HCT116 (cell line): ENCODE measurements around the gene ITPRIPL1. TPM values are rescaled to one million over a fixed set of nuclear protein-coding genes. Genes with fewer than 3 reads are reported as not detected.
A peak's percentile ranks its signal among the peaks of the same experiment; 100 is the strongest.

ENCODE experiments used
- ATAC-seq: fragments of 200-7000 bp; cut with Tn5 transposase; 2 replicates; pipeline ENCODE4 v1.9.1; 2020; ENCODE audit warnings: mild to moderate bottlenecking, moderate library complexity
- BruUV-seq: library from RNA; stranded (reverse); fragments of 400-500 nt; replicated peaks from 2 replicates; lab custom pipeline; 2021; lab: Mats Ljungman, UMichigan
- CTCF ChIA-PET: fragments of 300-600 bp; sonication (Branson Sonifier 250); formaldehyde crosslinking; loops from one replicate; lab custom pipeline; 2021; ENCODE audit warnings: antibody characterized with exemption; lab: Charles Lee
- POLR2A ChIA-PET: fragments of 300-600, 350-600 bp; sonication (Branson Sonifier 250); formaldehyde crosslinking; loops from one replicate; lab custom pipeline; 2021; ENCODE audit warnings: antibody characterized with exemption; lab: Charles Lee
- RAD21 ChIA-PET, 2 experiments: fragments of 300-600 bp; sonication (Branson Sonifier 250); formaldehyde crosslinking; loops; one replicate each; lab custom pipeline; 2023; ENCODE audit warnings: low total read pairs in 2 of 2; ENCODE audit not compliant: uncharacterized antibody in 2 of 2, unreplicated experiment in 2 of 2, low non-redundant PET in 1 of 2; lab: Charles Lee
- DNase-seq: peaks from one replicate; pipeline ENCODE4 v3.0.0-alpha.2; 2010; ENCODE audit warnings: low read depth, low spot score
- H2AFZ ChIP-seq: fragments of 200-600 bp; shearing (Covaris generic), sonication (generic); 2 replicates; pipeline ENCODE4 v1.6.1; 2017; ENCODE audit warnings: low read depth, mixed run types, mixed read lengths, antibody characterized with exemption, low read length; ENCODE audit not compliant: poor library complexity, severe bottlenecking
- H3K27ac ChIP-seq: 2 replicates; pipeline ENCODE4 v1.5.1; 2012; ENCODE audit warnings: low read depth, low read length
- H3K27me3 ChIP-seq: fragments of 200-600 bp; sonication (generic); 2 replicates; pipeline ENCODE4 v1.6.1; 2016; ENCODE audit warnings: mixed run types, low read length, mixed read lengths; ENCODE audit not compliant: insufficient read depth
- H3K36me3 ChIP-seq, 2 experiments: fragments of 200-500 bp in 1 of 2; fragments of 200-600 bp in 1 of 2; sonication (Bioruptor generic) in 1 of 2; sonication (generic) in 1 of 2; 2 replicates each; pipeline versions ENCODE4 v1.5.1 to v1.6.1; 2014 to 2016; ENCODE audit warnings: low read length in 2 of 2, inconsistent platforms in 1 of 2, mixed read lengths in 1 of 2, mixed run types in 1 of 2; ENCODE audit not compliant: insufficient read depth in 2 of 2, control insufficient read depth in 1 of 2
- H3K4me1 ChIP-seq, 2 experiments: fragments of 200-600 bp in 1 of 2; sonication (generic) in 1 of 2; 2 replicates each; pipeline versions ENCODE4 v1.5.1 to v1.6.1; 2012 to 2017; ENCODE audit warnings: low read length in 2 of 2, inconsistent platforms in 1 of 2, mild to moderate bottlenecking in 1 of 2, mixed read lengths in 1 of 2, mixed run types in 1 of 2, moderate library complexity in 1 of 2; ENCODE audit not compliant: insufficient read depth in 2 of 2, control insufficient read depth in 1 of 2
- H3K4me2 ChIP-seq: fragments of 200-600 bp; sonication (generic); 2 replicates; pipeline ENCODE4 v1.6.1; 2017; ENCODE audit warnings: mixed run types, low read length, mixed read lengths
- H3K4me3 ChIP-seq, 2 experiments: fragments of 200-600 bp in 1 of 2; sonication (generic) in 1 of 2; replicated peaks in 1 of 2; 2 replicates each; pipeline ENCODE4 v1.5.1; 2011 to 2016; ENCODE audit warnings: low read length in 2 of 2, control low read depth in 1 of 2, low read depth in 1 of 2, mild to moderate bottlenecking in 1 of 2, mixed read lengths in 1 of 2, mixed run types in 1 of 2
- H3K79me2 ChIP-seq: fragments of 200-600 bp; sonication (generic); 2 replicates; pipeline ENCODE4 v1.6.1; 2017; ENCODE audit warnings: mild to moderate bottlenecking, mixed run types, low read length, moderate library complexity, mixed read lengths; ENCODE audit not compliant: insufficient read depth
- H3K9ac ChIP-seq: fragments of 200-600 bp; sonication (generic); 2 replicates; pipeline ENCODE4 v1.6.1; 2016; ENCODE audit warnings: low read length, mixed read lengths
- H3K9me2 ChIP-seq: fragments of 200-600 bp; sonication (generic), shearing (Covaris generic); 2 replicates; pipeline ENCODE4 v1.6.1; 2017; ENCODE audit warnings: mixed run types, mild to moderate bottlenecking, moderate library complexity; ENCODE audit not compliant: insufficient read depth
- H3K9me3 ChIP-seq, 2 experiments: fragments of 200-500 bp in 1 of 2; fragments of 200-600 bp in 1 of 2; sonication (Bioruptor generic) in 1 of 2; sonication (generic) in 1 of 2; 2 replicates each; pipeline ENCODE4 v1.6.1; 2014 to 2017; ENCODE audit warnings: low read length in 2 of 2, mixed read lengths in 2 of 2, inconsistent platforms in 1 of 2, low read depth in 1 of 2, mild to moderate bottlenecking in 1 of 2, mixed run types in 1 of 2, moderate library complexity in 1 of 2; ENCODE audit not compliant: control insufficient read depth in 1 of 2, insufficient read depth in 1 of 2
- H4K20me1 ChIP-seq: fragments of 200-600 bp; sonication (generic), shearing (Covaris generic); 2 replicates; pipeline ENCODE4 v1.6.1; 2017; ENCODE audit warnings: mixed run types, mild to moderate bottlenecking, moderate library complexity; ENCODE audit not compliant: insufficient read depth
- CBX3 ChIP-seq: IDR thresholded peaks from 2 replicates; pipeline ENCODE4 v1.6.1; 2012; ENCODE audit warnings: low read depth
- ELF1 ChIP-seq: IDR thresholded peaks from 2 replicates; pipeline ENCODE4 v1.6.1; 2012; ENCODE audit warnings: low read depth, borderline replicate concordance
- EZH2 ChIP-seq: fragments of 200-600 bp; sonication (generic); IDR thresholded peaks from 2 replicates; pipeline ENCODE4 v1.6.1; 2017; ENCODE audit warnings: antibody characterized with exemption, mixed run types
- FOSL1 ChIP-seq: IDR thresholded peaks from 2 replicates; pipeline ENCODE4 v1.6.1; 2012; ENCODE audit warnings: low read depth
- JUND ChIP-seq: IDR thresholded peaks from 2 replicates; pipeline ENCODE4 v1.6.1; 2012
- POLR2A ChIP-seq: IDR thresholded peaks from 2 replicates; pipeline ENCODE4 v1.7.0; 2011; ENCODE audit warnings: borderline replicate concordance; ENCODE audit not compliant: insufficient read depth, insufficient read length; ENCODE audit errors: extremely low read depth
- RAD21 ChIP-seq: IDR thresholded peaks from 2 replicates; pipeline ENCODE4 v1.6.1; 2012; ENCODE audit warnings: low read depth, mild to moderate bottlenecking
- SP1 ChIP-seq: IDR thresholded peaks from 2 replicates; pipeline ENCODE4 v1.6.1; 2012; ENCODE audit warnings: low read depth
- TCF7L2 ChIP-seq: IDR thresholded peaks from 2 replicates; pipeline ENCODE4 v1.7.0; 2011; ENCODE audit warnings: borderline replicate concordance, inconsistent platforms; ENCODE audit not compliant: insufficient read depth, insufficient read length; ENCODE audit errors: extremely low read depth
- ZFX ChIP-seq: fragments of 450-650 bp; IDR thresholded peaks from 2 replicates; pipeline ENCODE4 v1.6.1; 2017
- ZNF274 ChIP-seq: fragments of 200-500 bp; sonication (Bioruptor generic); IDR thresholded peaks from 2 replicates; pipeline ENCODE4 v1.6.1; 2014; ENCODE audit warnings: mild to moderate bottlenecking, low read depth, low read length, inconsistent platforms
- intact Hi-C: fragments of 100-400 bp; cut with micrococcal nuclease; formaldehyde crosslinking; loops from 2 replicates; pipeline ENCODE4 v1.10.0; 2022
- total RNA-seq: library from RNA; stranded (reverse); gene quantifications from one replicate; pipeline ENCODE4 v1.2.1, GENCODE V29; 2021; ENCODE audit not compliant: unreplicated experiment
- TF ChIP-seq, protein P1 (sequence below): IDR thresholded peaks from 2 replicates; pipeline ENCODE4 v1.6.1; 2012; ENCODE audit warnings: low read depth
- TF ChIP-seq, protein P2 (sequence below): IDR thresholded peaks from 2 replicates; pipeline ENCODE4 v1.6.1; 2011; ENCODE audit warnings: mild to moderate bottlenecking, low read length, moderate library complexity; ENCODE audit not compliant: insufficient replicate concordance; ENCODE audit errors: extremely low read depth
- TF ChIP-seq, protein P3 (sequence below), 3 experiments: fragments of 200-600 bp in 1 of 3; sonication (generic) in 1 of 3; IDR thresholded peaks in 2 of 3; conservative IDR thresholded peaks in 1 of 3; 2 replicates each; pipeline ENCODE4 v1.5.1; 2012 to 2017; ENCODE audit warnings: low read depth in 2 of 3, low read length in 2 of 3, antibody characterized with exemption in 1 of 3, borderline replicate concordance in 1 of 3, control low read depth in 1 of 3, mild to moderate bottlenecking in 1 of 3, mixed read lengths in 1 of 3, mixed run types in 1 of 3, moderate library complexity in 1 of 3; ENCODE audit not compliant: insufficient read depth in 1 of 3

Gene ITPRIPL1
- total RNA-seq, 1 experiment from 2014 or later = 12.4 TPM

DNA sequence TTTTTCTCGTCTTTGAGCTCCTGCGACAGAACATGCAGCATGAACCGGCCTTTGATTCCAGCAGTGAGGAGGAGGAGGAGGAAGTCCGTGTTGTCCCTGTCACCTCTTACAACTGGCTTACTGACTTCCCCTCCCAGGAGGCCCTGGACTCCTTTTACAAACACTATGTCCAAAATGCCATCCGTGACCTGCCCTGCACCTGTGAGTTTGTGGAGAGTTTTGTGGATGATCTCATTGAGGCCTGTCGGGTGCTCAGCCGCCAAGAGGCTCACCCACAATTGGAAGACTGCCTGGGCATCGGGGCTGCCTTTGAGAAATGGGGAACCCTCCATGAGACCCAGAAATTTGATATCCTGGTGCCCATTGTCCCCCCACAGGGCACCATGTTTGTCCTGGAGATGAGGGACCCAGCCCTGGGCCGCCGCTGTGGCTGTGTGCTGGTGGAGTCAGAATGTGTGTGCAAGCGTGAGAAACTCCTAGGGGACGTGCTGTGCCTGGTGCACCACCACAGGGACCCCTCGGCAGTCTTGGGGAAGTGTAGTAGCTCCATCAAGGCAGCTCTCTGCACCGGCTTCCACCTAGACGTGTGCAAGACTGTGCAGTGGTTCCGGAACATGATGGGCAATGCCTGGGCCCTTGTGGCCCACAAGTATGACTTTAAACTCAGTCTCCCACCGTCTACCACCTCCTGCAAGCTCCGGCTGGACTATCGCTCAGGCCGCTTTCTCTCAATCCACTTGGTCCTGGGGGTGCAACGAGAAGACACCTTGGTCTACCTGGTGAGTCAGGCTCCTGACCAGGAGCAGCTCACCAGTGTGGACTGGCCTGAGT is 2.1 kb downstream of the ITPRIPL1 start:
- Histone ChIP-seq H3K36me3 (peaks cover 3 to 23% of the 10 kb centered on the region in 2 experiments; a peak in 2 of 4 replicates), H3K27ac (no peak overlapping the region), H3K9me2 (no peaks in the 10 kb centered on the region), H3K4me2 (no peak overlapping the region), H3K27me3 (no peaks in the 10 kb centered on the region), H3K79me2 (peaks cover 23% of the 10 kb centered on the region; the same call in 1 of the 2 replicates), H3K9ac (no peak overlapping the region), H3K4me3 (no peak overlapping the region), H3K4me1 (peaks cover 14 to 34% of the 10 kb centered on the region in 2 experiments), H4K20me1 (no peaks in the 10 kb centered on the region), H2AFZ (no peak overlapping the region), H3K9me3 (no peaks in the 10 kb centered on the region)
- DNase-seq = no peak
- ATAC-seq = no peak
- BruUV-seq = TSS peak; percentile 51
- POLR2A ChIA-PET = no interaction called here
- TF ChIP-seq ZNF274 (no peak), ELF1 (no peak), SP1 (no peak), JUND (no peak), CBX3 (no peak), FOSL1 (no peak), POLR2A (no peak), EZH2 (no peak), TCF7L2 (no peak), RAD21 (no peak), ZFX (no peak)
- TF ChIP-seq, protein P1, sequence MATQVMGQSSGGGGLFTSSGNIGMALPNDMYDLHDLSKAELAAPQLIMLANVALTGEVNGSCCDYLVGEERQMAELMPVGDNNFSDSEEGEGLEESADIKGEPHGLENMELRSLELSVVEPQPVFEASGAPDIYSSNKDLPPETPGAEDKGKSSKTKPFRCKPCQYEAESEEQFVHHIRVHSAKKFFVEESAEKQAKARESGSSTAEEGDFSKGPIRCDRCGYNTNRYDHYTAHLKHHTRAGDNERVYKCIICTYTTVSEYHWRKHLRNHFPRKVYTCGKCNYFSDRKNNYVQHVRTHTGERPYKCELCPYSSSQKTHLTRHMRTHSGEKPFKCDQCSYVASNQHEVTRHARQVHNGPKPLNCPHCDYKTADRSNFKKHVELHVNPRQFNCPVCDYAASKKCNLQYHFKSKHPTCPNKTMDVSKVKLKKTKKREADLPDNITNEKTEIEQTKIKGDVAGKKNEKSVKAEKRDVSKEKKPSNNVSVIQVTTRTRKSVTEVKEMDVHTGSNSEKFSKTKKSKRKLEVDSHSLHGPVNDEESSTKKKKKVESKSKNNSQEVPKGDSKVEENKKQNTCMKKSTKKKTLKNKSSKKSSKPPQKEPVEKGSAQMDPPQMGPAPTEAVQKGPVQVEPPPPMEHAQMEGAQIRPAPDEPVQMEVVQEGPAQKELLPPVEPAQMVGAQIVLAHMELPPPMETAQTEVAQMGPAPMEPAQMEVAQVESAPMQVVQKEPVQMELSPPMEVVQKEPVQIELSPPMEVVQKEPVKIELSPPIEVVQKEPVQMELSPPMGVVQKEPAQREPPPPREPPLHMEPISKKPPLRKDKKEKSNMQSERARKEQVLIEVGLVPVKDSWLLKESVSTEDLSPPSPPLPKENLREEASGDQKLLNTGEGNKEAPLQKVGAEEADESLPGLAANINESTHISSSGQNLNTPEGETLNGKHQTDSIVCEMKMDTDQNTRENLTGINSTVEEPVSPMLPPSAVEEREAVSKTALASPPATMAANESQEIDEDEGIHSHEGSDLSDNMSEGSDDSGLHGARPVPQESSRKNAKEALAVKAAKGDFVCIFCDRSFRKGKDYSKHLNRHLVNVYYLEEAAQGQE = no peak
- TF ChIP-seq, protein P2, sequence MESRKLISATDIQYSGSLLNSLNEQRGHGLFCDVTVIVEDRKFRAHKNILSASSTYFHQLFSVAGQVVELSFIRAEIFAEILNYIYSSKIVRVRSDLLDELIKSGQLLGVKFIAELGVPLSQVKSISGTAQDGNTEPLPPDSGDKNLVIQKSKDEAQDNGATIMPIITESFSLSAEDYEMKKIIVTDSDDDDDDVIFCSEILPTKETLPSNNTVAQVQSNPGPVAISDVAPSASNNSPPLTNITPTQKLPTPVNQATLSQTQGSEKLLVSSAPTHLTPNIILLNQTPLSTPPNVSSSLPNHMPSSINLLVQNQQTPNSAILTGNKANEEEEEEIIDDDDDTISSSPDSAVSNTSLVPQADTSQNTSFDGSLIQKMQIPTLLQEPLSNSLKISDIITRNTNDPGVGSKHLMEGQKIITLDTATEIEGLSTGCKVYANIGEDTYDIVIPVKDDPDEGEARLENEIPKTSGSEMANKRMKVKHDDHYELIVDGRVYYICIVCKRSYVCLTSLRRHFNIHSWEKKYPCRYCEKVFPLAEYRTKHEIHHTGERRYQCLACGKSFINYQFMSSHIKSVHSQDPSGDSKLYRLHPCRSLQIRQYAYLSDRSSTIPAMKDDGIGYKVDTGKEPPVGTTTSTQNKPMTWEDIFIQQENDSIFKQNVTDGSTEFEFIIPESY = no peak
- TF ChIP-seq, protein P3, sequence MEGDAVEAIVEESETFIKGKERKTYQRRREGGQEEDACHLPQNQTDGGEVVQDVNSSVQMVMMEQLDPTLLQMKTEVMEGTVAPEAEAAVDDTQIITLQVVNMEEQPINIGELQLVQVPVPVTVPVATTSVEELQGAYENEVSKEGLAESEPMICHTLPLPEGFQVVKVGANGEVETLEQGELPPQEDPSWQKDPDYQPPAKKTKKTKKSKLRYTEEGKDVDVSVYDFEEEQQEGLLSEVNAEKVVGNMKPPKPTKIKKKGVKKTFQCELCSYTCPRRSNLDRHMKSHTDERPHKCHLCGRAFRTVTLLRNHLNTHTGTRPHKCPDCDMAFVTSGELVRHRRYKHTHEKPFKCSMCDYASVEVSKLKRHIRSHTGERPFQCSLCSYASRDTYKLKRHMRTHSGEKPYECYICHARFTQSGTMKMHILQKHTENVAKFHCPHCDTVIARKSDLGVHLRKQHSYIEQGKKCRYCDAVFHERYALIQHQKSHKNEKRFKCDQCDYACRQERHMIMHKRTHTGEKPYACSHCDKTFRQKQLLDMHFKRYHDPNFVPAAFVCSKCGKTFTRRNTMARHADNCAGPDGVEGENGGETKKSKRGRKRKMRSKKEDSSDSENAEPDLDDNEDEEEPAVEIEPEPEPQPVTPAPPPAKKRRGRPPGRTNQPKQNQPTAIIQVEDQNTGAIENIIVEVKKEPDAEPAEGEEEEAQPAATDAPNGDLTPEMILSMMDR (IDR thresholded peaks at IDR 0.05 in 2 of 3, conservative IDR thresholded peaks at IDR 0.05 in 1 of 3; ENCODE audit: borderline replicate concordance in 1 of 3, insufficient read depth in 1 of 3, low read depth in 2 of 3, low read length in 2 of 3) = no peak
- RAD21 ChIA-PET = no interaction called here
- intact Hi-C loops = no loop called here
- CTCF ChIA-PET = interaction anchor here (2.3 kb wide), 1 partner anchor 223 kb away, joined by 7 read pairs; no protein-coding TSS in a partner anchor
